ENCODE measurements around the gene SMAD7.

GRCh38 chr18:48899558-48900174, 51.1 kb downstream of the SMAD7 start:
- no peak for TF ChIP-seq CTCF (conservative IDR thresholded peaks at IDR 0.05; ENCODE audit: low read depth in 2 of 2)
- no peak for TF ChIP-seq JUNB (IDR thresholded peaks at IDR 0.05; ENCODE audit: unreplicated experiment)
